ENCODE measurements around the gene GALNT1. TPM values are rescaled to one million over a fixed set of nuclear protein-coding genes. Genes with fewer than 3 reads are reported as not detected.

GALNT1 gene
- total and polyA plus RNA-seq, 9 of the 15 experiments (the other 6 are each of a cell fraction or from before 2014, with no cell fraction given), result 14.4 to 54.1 (median 36.6) TPM

GRCh38 chr18:35580701-35581539 is 620 bp upstream of the GALNT1 start (continued):
- TF ChIP-seq TOE1 (IDR thresholded peaks at IDR 0.05; ENCODE audit: borderline replicate concordance) (no peak), TOE1 (CRISPR knock-in tag; IDR thresholded peaks at IDR 0.05; ENCODE audit: borderline replicate concordance, low read depth) (no peak), ZNF696 (CRISPR knock-in tag; conservative IDR thresholded peaks at IDR 0.05) (no peak), ATF6 (CRISPR knock-in tag; IDR thresholded peaks at IDR 0.05) (no peak), MAZ (CRISPR knock-in tag; conservative IDR thresholded peaks at IDR 0.05 in 1 of 2, IDR thresholded peaks at IDR 0.05 in 1 of 2) (peak in 1 of 2 experiments; percentile 87; a peak in 3 of 4 replicates), ZNF583 (CRISPR knock-in tag; IDR thresholded peaks at IDR 0.05) (no peak), ELF2 (CRISPR knock-in tag; IDR thresholded peaks at IDR 0.05) (no peak), PHF21A (IDR thresholded peaks at IDR 0.05; ENCODE audit: borderline replicate concordance, low read depth) (no peak), ZNF212 (CRISPR knock-in tag; IDR thresholded peaks at IDR 0.05) (no peak), ZNF584 (CRISPR knock-in tag; IDR thresholded peaks at IDR 0.05; ENCODE audit: low read depth) (no peak), ZNF12 (CRISPR knock-in tag; IDR thresholded peaks at IDR 0.05) (no peak), KDM5B (IDR thresholded peaks at IDR 0.05; ENCODE audit: insufficient replicate concordance, low read depth, low read length) (peak; percentile 45), NR4A1 (CRISPR knock-in tag; IDR thresholded peaks at IDR 0.05) (no peak), NR4A1 (tag; IDR thresholded peaks at IDR 0.05) (peak; percentile 52; the same call in 1 of the 2 replicates)
- TF ChIP-seq, protein P1, sequence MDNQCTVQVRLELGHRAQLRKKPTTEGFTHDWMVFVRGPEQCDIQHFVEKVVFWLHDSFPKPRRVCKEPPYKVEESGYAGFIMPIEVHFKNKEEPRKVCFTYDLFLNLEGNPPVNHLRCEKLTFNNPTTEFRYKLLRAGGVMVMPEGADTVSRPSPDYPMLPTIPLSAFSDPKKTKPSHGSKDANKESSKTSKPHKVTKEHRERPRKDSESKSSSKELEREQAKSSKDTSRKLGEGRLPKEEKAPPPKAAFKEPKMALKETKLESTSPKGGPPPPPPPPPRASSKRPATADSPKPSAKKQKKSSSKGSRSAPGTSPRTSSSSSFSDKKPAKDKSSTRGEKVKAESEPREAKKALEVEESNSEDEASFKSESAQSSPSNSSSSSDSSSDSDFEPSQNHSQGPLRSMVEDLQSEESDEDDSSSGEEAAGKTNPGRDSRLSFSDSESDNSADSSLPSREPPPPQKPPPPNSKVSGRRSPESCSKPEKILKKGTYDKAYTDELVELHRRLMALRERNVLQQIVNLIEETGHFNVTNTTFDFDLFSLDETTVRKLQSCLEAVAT (IDR thresholded peaks at IDR 0.05), result no peak
- TF ChIP-seq, protein P2, sequence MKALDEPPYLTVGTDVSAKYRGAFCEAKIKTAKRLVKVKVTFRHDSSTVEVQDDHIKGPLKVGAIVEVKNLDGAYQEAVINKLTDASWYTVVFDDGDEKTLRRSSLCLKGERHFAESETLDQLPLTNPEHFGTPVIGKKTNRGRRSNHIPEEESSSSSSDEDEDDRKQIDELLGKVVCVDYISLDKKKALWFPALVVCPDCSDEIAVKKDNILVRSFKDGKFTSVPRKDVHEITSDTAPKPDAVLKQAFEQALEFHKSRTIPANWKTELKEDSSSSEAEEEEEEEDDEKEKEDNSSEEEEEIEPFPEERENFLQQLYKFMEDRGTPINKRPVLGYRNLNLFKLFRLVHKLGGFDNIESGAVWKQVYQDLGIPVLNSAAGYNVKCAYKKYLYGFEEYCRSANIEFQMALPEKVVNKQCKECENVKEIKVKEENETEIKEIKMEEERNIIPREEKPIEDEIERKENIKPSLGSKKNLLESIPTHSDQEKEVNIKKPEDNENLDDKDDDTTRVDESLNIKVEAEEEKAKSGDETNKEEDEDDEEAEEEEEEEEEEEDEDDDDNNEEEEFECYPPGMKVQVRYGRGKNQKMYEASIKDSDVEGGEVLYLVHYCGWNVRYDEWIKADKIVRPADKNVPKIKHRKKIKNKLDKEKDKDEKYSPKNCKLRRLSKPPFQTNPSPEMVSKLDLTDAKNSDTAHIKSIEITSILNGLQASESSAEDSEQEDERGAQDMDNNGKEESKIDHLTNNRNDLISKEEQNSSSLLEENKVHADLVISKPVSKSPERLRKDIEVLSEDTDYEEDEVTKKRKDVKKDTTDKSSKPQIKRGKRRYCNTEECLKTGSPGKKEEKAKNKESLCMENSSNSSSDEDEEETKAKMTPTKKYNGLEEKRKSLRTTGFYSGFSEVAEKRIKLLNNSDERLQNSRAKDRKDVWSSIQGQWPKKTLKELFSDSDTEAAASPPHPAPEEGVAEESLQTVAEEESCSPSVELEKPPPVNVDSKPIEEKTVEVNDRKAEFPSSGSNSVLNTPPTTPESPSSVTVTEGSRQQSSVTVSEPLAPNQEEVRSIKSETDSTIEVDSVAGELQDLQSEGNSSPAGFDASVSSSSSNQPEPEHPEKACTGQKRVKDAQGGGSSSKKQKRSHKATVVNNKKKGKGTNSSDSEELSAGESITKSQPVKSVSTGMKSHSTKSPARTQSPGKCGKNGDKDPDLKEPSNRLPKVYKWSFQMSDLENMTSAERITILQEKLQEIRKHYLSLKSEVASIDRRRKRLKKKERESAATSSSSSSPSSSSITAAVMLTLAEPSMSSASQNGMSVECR (CRISPR knock-in tag; IDR thresholded peaks at IDR 0.05), result no peak
- TF ChIP-seq, protein P3, sequence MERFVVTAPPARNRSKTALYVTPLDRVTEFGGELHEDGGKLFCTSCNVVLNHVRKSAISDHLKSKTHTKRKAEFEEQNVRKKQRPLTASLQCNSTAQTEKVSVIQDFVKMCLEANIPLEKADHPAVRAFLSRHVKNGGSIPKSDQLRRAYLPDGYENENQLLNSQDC (CRISPR knock-in tag; IDR thresholded peaks at IDR 0.05), result no peak

Measured in K562 (cell line).